K562 (cell line): ENCODE measurements around the gene NFATC3. TPM values are rescaled to one million over a fixed set of nuclear protein-coding genes. Genes with fewer than 3 reads are reported as not detected.

Experiments used
- BHLHE40 ChIP-seq: IDR thresholded peaks from 2 replicates; pipeline ENCODE4 v1.6.1; 2011; ENCODE audit warnings: low read length, improper control_type of control experiment
- BMI1 ChIP-seq: fragments of 150-350 bp; IDR thresholded peaks from 2 replicates; pipeline ENCODE4 v1.6.1; 2014; ENCODE audit warnings: low read length
- CBX1 ChIP-seq: sonication (generic); IDR thresholded peaks from 2 replicates; pipeline ENCODE4 v1.6.1; 2016; ENCODE audit warnings: antibody characterized with exemption, low read depth, mild to moderate bottlenecking
- CCNT2 ChIP-seq: IDR thresholded peaks from 2 replicates; pipeline ENCODE4 v1.6.1; 2011; ENCODE audit warnings: borderline replicate concordance, low read depth, mild to moderate bottlenecking, moderate library complexity, mixed read lengths, low read length; ENCODE audit not compliant: insufficient read length; ENCODE audit errors: extremely low read depth
- DDX20 ChIP-seq: fragments of 450-650 bp; IDR thresholded peaks from 2 replicates; pipeline ENCODE4 v1.6.1; 2016; ENCODE audit warnings: missing genetic modification characterization, low read depth, mild to moderate bottlenecking, missing compliant biosample characterization, moderate library complexity
- DMBX1 ChIP-seq: fragments of 250-450 bp; sonication (Bioruptor Pico); IDR thresholded peaks from 2 replicates; pipeline ENCODE4 v1.8.0; 2022; ENCODE audit warnings: inconsistent platforms, mild to moderate bottlenecking, moderate library complexity, borderline replicate concordance
- MGA ChIP-seq: fragments of 450-650 bp; IDR thresholded peaks from 2 replicates; pipeline ENCODE4 v1.6.1; 2016; ENCODE audit warnings: mild to moderate bottlenecking, moderate library complexity
- MTA1 ChIP-seq: fragments of 450-650 bp; IDR thresholded peaks from 2 replicates; pipeline ENCODE4 v1.6.1; 2017; ENCODE audit warnings: borderline replicate concordance
- TAF9B ChIP-seq: fragments of 450-650 bp; IDR thresholded peaks from 2 replicates; pipeline ENCODE4 v1.6.1; 2018; ENCODE audit warnings: mild to moderate bottlenecking; ENCODE audit not compliant: partially characterized antibody
- YBX1 ChIP-seq: fragments of 450-650 bp; IDR thresholded peaks from 2 replicates; pipeline ENCODE4 v1.7.1; 2016; ENCODE audit warnings: mild to moderate bottlenecking
- ZKSCAN1 ChIP-seq: fragments of 150-350 bp; IDR thresholded peaks from 2 replicates; pipeline ENCODE4 v1.6.1; 2016; ENCODE audit warnings: low read depth, low read length
- ZNF518B ChIP-seq: fragments of 250-450 bp; sonication (Bioruptor Pico); IDR thresholded peaks from 2 replicates; pipeline ENCODE4 v1.5.0; 2021; ENCODE audit warnings: mild to moderate bottlenecking, moderate library complexity
- polyA plus RNA-seq, 8 experiments: library from polyadenylated mRNA; depleted of rRNA in 4 of 8; stranded (reverse) in 5 of 8; unstranded in 3 of 8; fragments of >200 nt; fragmentation: Nextera tagmentation in 2 of 8; fragmentation: Illumina TruSeq in 1 of 8; extraction: Ambion mirVana in 2 of 8; extraction: Trizol in 1 of 8; gene quantifications; 2 replicates each; pipeline versions ENCODE4 v1.2.1 to v1.2.3, GENCODE V29; 2011 to 2014; ENCODE audit warnings: inconsistent platforms in 1 of 8, missing spikeins in 1 of 8
- total RNA-seq, 7 experiments: library from RNA; depleted of rRNA in 6 of 7; stranded (reverse); fragments of >200 nt in 6 of 7; fragmentation: Illumina TruSeq in 2 of 7; extraction: Trizol in 2 of 7; gene quantifications; 2 replicates each; pipeline versions ENCODE4 v1.2.1 to v1.2.3, GENCODE V29; 2011 to 2021; ENCODE audit warnings: low replicate concordance in 1 of 7

NFATC3 gene
- total and polyA plus RNA-seq, 9 of the 15 experiments (the other 6 are each of a cell fraction or from before 2014, with no cell fraction given), result 15.7 to 98.4 (median 59.4) TPM

- TF ChIP-seq MGA, result peak; percentile 45; the same call in 1 of the 2 replicates
- no peak for TF ChIP-seq DMBX1 (CRISPR knock-in tag)
- no peak for TF ChIP-seq YBX1
- TF ChIP-seq CCNT2, result peak; percentile 82
- TF ChIP-seq ZNF518B (CRISPR knock-in tag), result no peak
- no peak for TF ChIP-seq TAF9B
- no peak for TF ChIP-seq CBX1
- TF ChIP-seq DDX20 (tag), result no peak
- peak; percentile 0; the same call in 1 of the 2 replicates for TF ChIP-seq BHLHE40
- TF ChIP-seq MTA1, result no peak
- TF ChIP-seq ZKSCAN1, result no peak
- no peak for TF ChIP-seq BMI1
Observed at GRCh38 chr16:68244903-68245853, 160.0 kb downstream of the NFATC3 start, which contains the start of gene PLA2G15 (continued).
